HG02759 (cell line): ENCODE data around the gene DHRSX.
"Not testable (repeated sequence)": the region's sequence is repeated elsewhere in the genome, so short reads cannot be mapped to it uniquely, and the experiment has no call there.

Experiments
- ATAC-seq: cut with Tn5 transposase; IDR thresholded peaks from one replicate; pipeline ENCODE4 v1.9.1; 2021; ENCODE audit warnings: mild to moderate bottlenecking, moderate library complexity; ENCODE audit not compliant: unreplicated experiment

Gene DHRSX

GRCh38 chrX:2406891-2407518 lies 93.8 kb downstream of the DHRSX start:
- ATAC-seq, result no peak

DNA sequence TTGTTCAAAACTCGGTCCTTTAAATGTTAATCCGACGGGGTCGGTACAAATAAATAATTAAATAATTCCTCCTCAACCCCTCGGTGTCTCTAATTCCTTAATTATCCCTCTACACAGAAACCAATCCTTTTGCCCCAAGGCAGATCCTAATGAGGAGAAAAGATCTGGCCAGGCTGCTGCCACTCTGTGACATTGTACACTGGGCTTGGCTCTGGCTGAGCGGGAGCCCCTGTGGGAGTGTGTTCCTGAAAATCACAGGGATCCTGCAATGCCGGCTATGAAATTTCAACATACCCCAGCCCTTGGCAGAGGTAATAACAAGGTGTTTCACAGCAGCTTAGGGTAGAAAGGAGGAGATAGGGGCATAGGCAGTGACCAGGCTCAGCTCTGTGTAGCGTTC lies 96.0 kb downstream of the DHRSX start:
- no peak for ATAC-seq

- ATAC-seq, result no peak
These were observed 98.5 kb downstream of the DHRSX start for GRCh38 chrX:2402361-2402690.

- ATAC-seq, result no peak
These were observed 99.0 kb downstream of the DHRSX start for GRCh38 chrX:2401590-2402360.

DNA sequence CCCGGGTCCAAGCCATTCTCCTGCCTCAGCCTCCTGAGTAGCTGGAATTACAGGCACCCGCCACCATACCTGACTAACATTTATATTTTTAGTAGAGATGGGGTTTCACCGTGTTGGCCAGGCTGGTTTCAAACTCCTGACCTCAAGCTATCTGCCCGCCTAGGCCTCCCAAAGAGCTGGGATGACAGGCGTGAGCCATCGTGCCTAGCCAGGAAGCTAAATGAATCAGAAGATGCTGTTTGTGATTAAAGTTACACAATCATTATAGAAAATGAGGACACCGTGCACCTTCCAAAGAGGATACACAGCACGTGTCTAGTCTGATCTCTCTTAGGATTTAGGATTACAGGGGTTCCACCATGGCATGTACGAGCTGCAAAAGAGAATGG lies 99.6 kb downstream of the DHRSX start:
- no peak for ATAC-seq

DNA sequence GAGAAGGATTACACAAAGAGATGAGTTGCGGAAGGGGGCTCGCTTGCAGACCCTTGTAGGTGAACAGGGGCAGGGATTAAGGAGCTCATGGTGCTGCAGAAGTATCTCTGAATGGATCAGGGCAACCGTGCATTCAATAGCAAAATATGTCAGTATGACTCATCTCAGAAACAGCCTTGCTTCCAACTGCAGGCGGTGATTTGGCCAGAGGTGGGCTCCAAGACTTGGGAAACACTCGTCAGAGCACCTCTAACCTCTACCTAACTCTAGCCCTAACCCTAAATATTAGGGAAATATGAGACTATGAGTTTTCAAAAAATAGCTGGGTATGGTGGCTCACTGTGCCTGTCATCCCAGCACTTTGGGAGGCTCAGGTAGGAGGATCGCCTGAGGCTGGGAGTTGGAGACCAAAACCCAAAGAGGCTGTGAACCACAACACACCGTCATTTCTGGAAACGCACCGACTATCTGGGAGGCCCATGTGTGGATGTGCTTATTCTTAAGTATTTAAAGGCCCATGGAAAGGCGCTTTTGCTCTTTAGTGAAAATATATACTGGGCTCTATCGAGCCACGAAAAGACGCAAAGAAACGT lies 102.6 kb downstream of the DHRSX start:
- no peak for ATAC-seq

DNA sequence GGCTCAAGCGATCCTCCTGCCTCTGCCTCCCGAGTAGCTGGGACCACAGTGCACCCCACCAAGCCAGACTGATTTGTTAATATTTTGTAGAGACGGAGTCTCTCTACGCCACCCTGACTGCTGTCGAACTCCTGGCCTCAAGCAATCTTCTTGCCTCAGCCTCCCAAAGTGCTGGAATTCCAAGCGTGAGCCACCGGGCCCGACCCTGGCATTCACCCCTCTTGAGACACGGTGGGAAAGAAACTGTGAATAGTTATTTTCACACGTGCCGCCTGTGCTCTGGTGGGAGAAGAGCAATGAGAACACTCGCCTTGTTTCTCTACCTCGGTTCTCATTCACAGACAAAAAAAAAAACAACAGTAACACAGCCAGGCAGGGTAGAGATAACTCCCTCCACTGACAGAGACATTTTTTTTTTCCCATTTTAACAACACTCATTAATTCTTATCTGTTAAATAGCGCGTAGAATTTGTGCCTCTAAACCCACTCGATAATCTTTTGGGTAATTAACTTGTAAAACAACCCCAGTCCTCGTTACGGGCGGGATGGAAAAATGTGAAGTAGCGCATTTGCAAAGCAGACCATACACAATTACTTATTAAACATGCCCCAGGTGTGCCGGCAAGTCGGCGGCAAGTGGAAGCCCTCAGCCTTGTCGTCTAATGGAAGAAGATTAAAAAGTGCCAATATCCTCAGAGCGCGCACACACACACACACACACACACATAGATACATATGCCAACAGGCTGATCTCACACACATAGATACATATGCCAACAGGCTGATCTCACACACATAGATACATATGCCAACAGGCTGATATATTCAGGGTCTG lies 103.3 kb downstream of the DHRSX start:
- ATAC-seq, result no peak

- ATAC-seq, result no peak
These were observed 105.3 kb downstream of the DHRSX start for GRCh38 chrX:2395261-2395992.

DNA sequence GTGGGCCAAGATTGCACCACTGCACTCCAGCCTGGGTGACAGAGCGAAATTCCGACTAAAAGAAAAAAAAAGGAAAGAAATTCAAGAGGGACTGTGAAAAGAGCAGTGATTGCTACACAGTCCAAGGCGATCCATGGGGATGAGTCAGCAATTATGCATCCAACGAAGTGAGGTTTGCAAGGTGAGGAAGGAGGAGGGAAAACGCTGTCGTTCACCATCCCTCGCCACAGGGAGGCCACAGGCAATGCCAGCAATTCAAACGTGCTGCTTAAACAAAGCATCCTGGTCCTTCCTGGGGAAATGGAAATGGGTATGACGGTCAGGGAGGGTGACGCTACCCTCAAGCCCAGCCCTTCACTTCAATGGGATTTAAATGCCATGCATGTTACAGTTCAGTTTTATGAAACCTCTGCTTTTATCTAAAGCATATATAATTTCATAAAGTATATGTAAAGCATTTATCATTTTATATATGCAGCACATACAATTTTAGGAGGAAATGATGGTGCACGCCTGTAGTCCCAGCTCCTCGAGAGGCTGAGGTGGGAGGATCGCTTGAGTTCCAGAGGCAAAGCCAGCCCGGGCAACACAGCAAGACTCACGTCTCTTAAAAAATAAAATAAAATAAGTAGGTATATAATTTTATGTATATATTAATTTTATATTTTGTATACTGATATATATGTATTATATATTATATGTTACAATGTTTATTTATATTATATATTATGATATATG lies 108.7 kb downstream of the DHRSX start:
- ATAC-seq, result no peak

DNA sequence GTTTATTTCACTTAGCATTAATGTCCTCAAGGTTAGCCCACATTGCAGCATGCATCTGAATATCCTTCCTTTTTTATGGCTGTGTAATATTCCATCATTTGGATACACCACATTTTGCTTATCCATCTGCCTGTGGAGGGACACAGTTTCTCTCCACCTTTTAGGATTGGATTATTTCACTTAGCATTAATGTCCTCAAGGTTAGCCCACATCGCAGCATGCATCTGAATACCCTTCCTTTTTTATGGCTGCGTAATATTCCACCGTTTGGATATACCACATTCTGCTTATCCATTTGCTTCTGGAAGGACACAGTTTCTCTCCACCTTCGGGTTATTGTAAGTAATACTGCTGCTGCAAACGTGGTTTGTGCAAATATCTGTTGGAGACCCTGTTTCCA lies 110.0 kb downstream of the DHRSX start:
- ATAC-seq, result no peak

- ATAC-seq, result not testable (repeated sequence)
These were observed 111.0 kb downstream of the DHRSX start for GRCh38 chrX:2389731-2390130.

DNA sequence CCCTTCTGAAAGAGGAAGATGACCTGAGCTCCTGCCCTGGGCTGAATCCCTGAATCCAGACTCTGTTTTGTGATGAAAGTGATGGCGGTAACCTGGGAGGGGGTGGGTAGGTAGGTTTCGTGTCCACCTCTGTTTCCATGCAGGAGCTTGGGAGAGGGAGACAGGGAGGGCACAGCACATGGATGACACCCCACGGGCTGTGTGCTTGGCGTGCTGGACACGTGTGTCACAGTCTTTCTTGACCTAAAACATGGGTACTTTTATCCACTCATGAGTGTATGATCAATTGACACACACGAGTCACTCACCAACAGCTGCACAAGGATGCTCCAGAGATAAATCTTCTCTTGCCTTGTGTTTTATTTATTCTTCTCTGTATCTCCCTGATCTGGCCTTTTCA lies 111.5 kb downstream of the DHRSX start:
- no peak for ATAC-seq

GRCh38 chrX:2388669-2389068 lies 112.1 kb downstream of the DHRSX start:
- no peak for ATAC-seq

DNA sequence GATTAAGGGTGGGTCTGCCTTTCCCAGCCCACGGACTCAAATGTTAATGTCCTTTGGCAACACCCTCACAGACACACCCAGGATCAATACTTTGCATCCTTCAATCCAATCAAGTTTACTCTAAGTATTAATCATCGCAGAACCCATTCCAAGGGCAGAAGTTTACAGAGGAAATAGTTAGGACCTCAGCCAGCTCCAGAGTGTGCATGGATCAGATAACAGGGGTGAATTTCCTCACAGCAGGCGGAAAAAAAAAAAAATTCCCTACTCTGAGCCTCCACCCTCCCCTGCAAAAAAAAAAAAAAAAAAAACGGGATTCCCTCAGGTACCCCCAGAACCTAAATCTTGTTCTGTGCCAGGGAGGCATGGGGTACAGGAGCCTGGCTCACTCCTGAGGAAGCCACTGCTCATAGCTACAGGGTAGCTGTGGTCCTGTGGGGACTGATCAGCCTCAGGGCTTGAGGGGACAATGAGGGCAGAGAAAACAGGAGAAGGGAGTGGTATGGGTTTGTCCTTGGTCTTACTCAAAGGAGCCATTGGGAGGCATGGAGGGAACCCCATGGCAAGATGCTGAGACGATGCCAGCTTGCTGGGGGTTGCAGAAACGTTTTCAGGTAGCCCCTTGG lies 113.0 kb downstream of the DHRSX start:
- no peak for ATAC-seq

DNA sequence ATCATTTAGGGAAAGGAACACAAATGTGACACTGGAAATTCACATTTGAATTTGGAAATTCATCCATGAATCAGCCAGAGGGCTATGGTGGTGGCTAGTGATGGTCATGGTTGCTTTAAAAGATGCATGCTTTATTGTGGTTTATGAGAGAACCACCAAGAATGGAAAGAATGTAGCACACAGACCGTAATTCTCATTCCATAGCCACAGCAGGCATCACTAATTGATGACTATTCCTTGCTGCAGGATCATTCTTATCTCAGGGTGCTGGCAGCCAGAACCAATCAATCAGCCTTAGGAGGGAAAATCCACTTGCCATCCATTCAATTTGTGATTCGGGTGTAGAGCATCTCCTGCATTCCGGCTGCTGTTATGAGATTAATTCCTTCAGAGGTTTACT lies 115.6 kb downstream of the DHRSX start:
- ATAC-seq, result no peak

DNA sequence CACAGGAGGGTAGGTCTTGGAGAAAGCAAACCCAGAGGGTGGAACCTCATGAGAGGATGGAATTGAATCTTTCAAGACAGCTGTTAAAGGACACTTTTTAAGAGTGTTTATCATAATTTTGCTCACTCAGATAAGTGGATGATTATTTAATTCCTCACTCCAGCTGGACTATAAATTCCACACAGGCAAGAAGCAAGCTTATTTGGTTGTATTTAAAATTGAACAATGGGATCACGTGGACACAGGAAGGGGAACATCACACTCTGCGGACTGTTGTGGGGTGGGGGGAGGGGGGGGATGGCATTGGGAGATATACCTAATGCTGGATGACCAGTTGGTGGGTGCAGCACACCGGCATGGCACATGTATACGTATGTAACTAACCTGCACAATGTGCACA lies 116.3 kb downstream of the DHRSX start:
- ATAC-seq, result no peak

GRCh38 chrX:2383735-2384134 lies 117.0 kb downstream of the DHRSX start:
- no peak for ATAC-seq

GRCh38 chrX:2383144-2383543 lies 117.6 kb downstream of the DHRSX start:
- no peak for ATAC-seq

DNA sequence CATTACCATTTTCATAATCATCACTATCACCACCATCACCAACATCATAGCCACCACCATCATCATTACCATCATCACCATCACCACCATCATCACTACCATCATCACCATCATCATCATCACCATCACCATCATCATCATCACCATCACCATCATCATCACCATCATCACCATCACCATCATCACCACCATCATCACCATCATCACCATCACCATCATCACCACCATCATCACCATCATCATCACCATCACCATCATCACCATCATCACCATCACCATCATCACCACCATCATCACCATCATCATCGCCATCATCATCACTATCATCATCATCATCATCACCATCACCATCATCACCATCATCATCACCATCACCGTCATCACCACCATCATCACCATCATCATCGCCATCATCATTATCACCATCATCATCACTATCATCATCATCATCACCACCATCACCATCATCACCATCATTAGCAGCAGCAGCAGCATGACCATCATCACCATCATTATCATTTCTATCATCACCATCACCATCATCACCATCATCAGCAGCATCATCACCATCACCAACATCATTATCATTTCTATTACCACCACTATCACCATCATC lies 118.2 kb downstream of the DHRSX start:
- not testable (repeated sequence) for ATAC-seq
